Transverse colon (tissue), 3 donors: Measurements from ENCODE around the gene CNPY4.

Source experiments
- EP300 ChIP-seq: sonication (generic); formaldehyde crosslinking; IDR thresholded peaks from one replicate; pipeline ENCODE4 v1.6.1; 2017; ENCODE audit warnings: antibody characterized with exemption, low read depth
- POLR2A ChIP-seq: fragments of 450-650 bp; IDR thresholded peaks from one replicate; pipeline ENCODE4 v1.6.1; 2016; ENCODE audit warnings: antibody characterized with exemption, mild to moderate bottlenecking, moderate library complexity
- TF ChIP-seq, protein P1 (sequence below), 5 experiments: fragments of 200-600 bp in 3 of 5; fragments of 450-650 bp in 2 of 5; sonication (generic) in 3 of 5; IDR thresholded peaks; 1 replicate in 2 of 5; 2 replicates in 3 of 5; pipeline ENCODE4 v1.5.1; 2016 to 2017; ENCODE audit warnings: antibody characterized with exemption in 5 of 5, inconsistent platforms in 3 of 5, mild to moderate bottlenecking in 2 of 5, moderate library complexity in 1 of 5

DNA sequence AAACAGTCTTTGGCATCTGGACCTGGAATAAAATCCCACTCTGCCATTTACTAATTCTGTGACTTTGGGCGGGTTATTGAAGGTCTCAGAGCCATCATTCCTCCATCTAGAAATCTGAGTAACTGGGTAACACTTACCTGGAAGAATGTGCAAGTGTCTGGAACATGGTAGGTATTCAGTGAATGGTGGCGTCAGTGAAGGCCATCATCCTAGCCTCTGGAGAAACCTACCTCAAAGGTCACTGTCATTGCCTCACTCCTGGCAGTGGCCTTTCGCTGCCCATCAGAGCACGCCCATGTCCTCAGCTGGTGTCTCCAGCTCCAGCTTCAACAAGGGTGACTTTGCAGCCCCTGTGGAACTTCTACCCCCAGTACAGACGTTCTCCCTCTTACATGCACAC lies 44.4 kb downstream of the CNPY4 start:
- TF ChIP-seq, protein P1, sequence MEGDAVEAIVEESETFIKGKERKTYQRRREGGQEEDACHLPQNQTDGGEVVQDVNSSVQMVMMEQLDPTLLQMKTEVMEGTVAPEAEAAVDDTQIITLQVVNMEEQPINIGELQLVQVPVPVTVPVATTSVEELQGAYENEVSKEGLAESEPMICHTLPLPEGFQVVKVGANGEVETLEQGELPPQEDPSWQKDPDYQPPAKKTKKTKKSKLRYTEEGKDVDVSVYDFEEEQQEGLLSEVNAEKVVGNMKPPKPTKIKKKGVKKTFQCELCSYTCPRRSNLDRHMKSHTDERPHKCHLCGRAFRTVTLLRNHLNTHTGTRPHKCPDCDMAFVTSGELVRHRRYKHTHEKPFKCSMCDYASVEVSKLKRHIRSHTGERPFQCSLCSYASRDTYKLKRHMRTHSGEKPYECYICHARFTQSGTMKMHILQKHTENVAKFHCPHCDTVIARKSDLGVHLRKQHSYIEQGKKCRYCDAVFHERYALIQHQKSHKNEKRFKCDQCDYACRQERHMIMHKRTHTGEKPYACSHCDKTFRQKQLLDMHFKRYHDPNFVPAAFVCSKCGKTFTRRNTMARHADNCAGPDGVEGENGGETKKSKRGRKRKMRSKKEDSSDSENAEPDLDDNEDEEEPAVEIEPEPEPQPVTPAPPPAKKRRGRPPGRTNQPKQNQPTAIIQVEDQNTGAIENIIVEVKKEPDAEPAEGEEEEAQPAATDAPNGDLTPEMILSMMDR (IDR thresholded peaks at IDR 0.05), result no peak
- TF ChIP-seq EP300 (no peak), POLR2A (no peak)
